HEK293 (cell line): ENCODE data around the gene EDC3.

Experiments used
- GLIS2 ChIP-seq: fragments of 450-650 bp; formaldehyde crosslinking; IDR thresholded peaks from 2 replicates; pipeline ENCODE4 v1.5.1; 2016; ENCODE audit warnings: missing biosample characterization, missing genetic modification characterization
- HOXC10 ChIP-seq: sonication (generic); formaldehyde crosslinking; IDR thresholded peaks from 2 replicates; pipeline ENCODE4 v1.8.1; 2023; ENCODE audit warnings: mild to moderate bottlenecking, missing genetic modification reagents
- KLF1 ChIP-seq: fragments of 450-650 bp; formaldehyde crosslinking; IDR thresholded peaks from 2 replicates; pipeline ENCODE4 v1.5.1; 2016; ENCODE audit warnings: missing biosample characterization, missing genetic modification characterization
- MYNN ChIP-seq: fragments of 450-650 bp; formaldehyde crosslinking; IDR thresholded peaks from 2 replicates; pipeline ENCODE4 v1.5.1; 2016; ENCODE audit warnings: missing biosample characterization, missing genetic modification characterization, borderline replicate concordance
- OSR2 ChIP-seq: fragments of 450-650 bp; formaldehyde crosslinking; IDR thresholded peaks from 2 replicates; pipeline ENCODE4 v1.5.1; 2016; ENCODE audit warnings: missing biosample characterization, missing genetic modification characterization
- PBX3 ChIP-seq: sonication (generic); formaldehyde crosslinking; IDR thresholded peaks from 2 replicates; pipeline ENCODE4 v1.8.1; 2022; ENCODE audit warnings: mild to moderate bottlenecking, moderate library complexity, missing genetic modification reagents
- SALL2 ChIP-seq: fragments of 450-650 bp; formaldehyde crosslinking; IDR thresholded peaks from 2 replicates; pipeline ENCODE4 v1.5.0; 2017; ENCODE audit warnings: missing biosample characterization, mild to moderate bottlenecking, missing genetic modification characterization, borderline replicate concordance
- SP2 ChIP-seq: fragments of 450-650 bp; formaldehyde crosslinking; IDR thresholded peaks from 2 replicates; pipeline ENCODE4 v1.5.1; 2016; ENCODE audit warnings: missing biosample characterization, missing genetic modification characterization
- ZBTB10 ChIP-seq: fragments of 450-650 bp; formaldehyde crosslinking; IDR thresholded peaks from 2 replicates; pipeline ENCODE4 v1.5.1; 2016; ENCODE audit warnings: missing biosample characterization, missing genetic modification characterization
- ZBTB20 ChIP-seq: fragments of 450-650 bp; formaldehyde crosslinking; IDR thresholded peaks from 2 replicates; pipeline ENCODE4 v1.5.1; 2016; ENCODE audit warnings: missing biosample characterization, missing genetic modification characterization
- ZBTB6 ChIP-seq: fragments of 450-650 bp; formaldehyde crosslinking; IDR thresholded peaks from 2 replicates; pipeline ENCODE4 v1.5.1; 2017; ENCODE audit warnings: missing biosample characterization, missing genetic modification characterization
- ZFP3 ChIP-seq: fragments of 450-650 bp; formaldehyde crosslinking; IDR thresholded peaks from 2 replicates; pipeline ENCODE4 v1.5.1; 2016; ENCODE audit warnings: low read depth, missing biosample characterization, missing genetic modification characterization
- ZIC2 ChIP-seq: fragments of 450-650 bp; formaldehyde crosslinking; IDR thresholded peaks from 2 replicates; pipeline ENCODE4 v1.5.1; 2016; ENCODE audit warnings: missing biosample characterization, missing genetic modification characterization
- ZNF132 ChIP-seq: fragments of 450-650 bp; formaldehyde crosslinking; IDR thresholded peaks from 2 replicates; pipeline ENCODE4 v1.5.1; 2017; ENCODE audit warnings: missing biosample characterization, missing genetic modification characterization, borderline replicate concordance
- ZNF366 ChIP-seq: fragments of 450-650 bp; formaldehyde crosslinking; conservative IDR thresholded peaks from 2 replicates; pipeline ENCODE4 v1.5.1; 2016; ENCODE audit warnings: missing biosample characterization, missing genetic modification characterization
- ZNF48 ChIP-seq: fragments of 450-650 bp; formaldehyde crosslinking; IDR thresholded peaks from 2 replicates; pipeline ENCODE4 v1.5.1; 2016; ENCODE audit warnings: missing biosample characterization, missing genetic modification characterization
- ZNF510 ChIP-seq: fragments of 450-650 bp; formaldehyde crosslinking; IDR thresholded peaks from 2 replicates; pipeline ENCODE4 v1.5.1; 2018; ENCODE audit warnings: mild to moderate bottlenecking, missing genetic modification characterization, missing biosample characterization; ENCODE audit not compliant: insufficient replicate concordance
- ZNF621 ChIP-seq: fragments of 450-650 bp; formaldehyde crosslinking; IDR thresholded peaks from 2 replicates; pipeline ENCODE4 v1.5.1; 2017; ENCODE audit warnings: missing biosample characterization, missing genetic modification characterization
- ZNF664 ChIP-seq: fragments of 450-650 bp; formaldehyde crosslinking; IDR thresholded peaks from 2 replicates; pipeline ENCODE4 v1.5.1; 2016; ENCODE audit warnings: missing biosample characterization, missing genetic modification characterization
- ZNF692 ChIP-seq: fragments of 450-650 bp; formaldehyde crosslinking; IDR thresholded peaks from 2 replicates; pipeline ENCODE4 v1.5.1; 2016; ENCODE audit warnings: missing biosample characterization, missing genetic modification characterization
- ZSCAN16 ChIP-seq: fragments of 450-650 bp; formaldehyde crosslinking; IDR thresholded peaks from 2 replicates; pipeline ENCODE4 v1.5.1; 2016; ENCODE audit warnings: missing biosample characterization, missing genetic modification characterization
- ZSCAN18 ChIP-seq: fragments of 450-650 bp; formaldehyde crosslinking; IDR thresholded peaks from 2 replicates; pipeline ENCODE4 v1.5.1; 2016; ENCODE audit warnings: missing biosample characterization, missing genetic modification characterization
- TF ChIP-seq, protein P1 (sequence below): fragments of 450-650 bp; formaldehyde crosslinking; IDR thresholded peaks from 2 replicates; pipeline ENCODE4 v1.5.1; 2016; ENCODE audit warnings: missing biosample characterization, missing genetic modification characterization
- TF ChIP-seq, protein P2 (sequence below): fragments of 450-650 bp; formaldehyde crosslinking; IDR thresholded peaks from 2 replicates; pipeline ENCODE4 v1.5.1; 2016; ENCODE audit warnings: missing biosample characterization, missing genetic modification characterization
- TF ChIP-seq, protein P3 (sequence below): fragments of 450-650 bp; formaldehyde crosslinking; IDR thresholded peaks from 2 replicates; pipeline ENCODE4 v1.5.1; 2017; ENCODE audit warnings: missing biosample characterization, missing genetic modification characterization

EDC3 gene

GRCh38 chr15:74614744-74615507 lies 80.9 kb downstream of the EDC3 start (continued):
- TF ChIP-seq ZBTB10 (tag by site-specific recombination) = peak; percentile 27; the same call in 1 of the 2 replicates
- TF ChIP-seq ZSCAN18 (tag by site-specific recombination) = no peak
- TF ChIP-seq ZFP3 = 0 out of 2 replicates have a peak, but pooled peaks have one; percentile 9
- no peak; the same call in 1 of the 2 replicates for TF ChIP-seq ZSCAN16
- TF ChIP-seq ZNF48 = no peak
- peak; percentile 51; the same call in 1 of the 2 replicates for TF ChIP-seq ZNF692
- peak; percentile 97 for TF ChIP-seq ZBTB20 (tag by site-specific recombination)
- TF ChIP-seq GLIS2 (tag by site-specific recombination) = peak; percentile 81
- TF ChIP-seq ZNF132 (tag by site-specific recombination) = no peak
- TF ChIP-seq SP2 (tag by site-specific recombination) = peak; percentile 74
- no peak for TF ChIP-seq ZNF510 (tag by site-specific recombination)
- no peak for TF ChIP-seq ZIC2 (tag by site-specific recombination)
- TF ChIP-seq HOXC10 (CRISPR knock-in tag) = no peak
- peak; percentile 96 for TF ChIP-seq KLF1 (tag by site-specific recombination)
- 0 out of 2 replicates have a peak, but pooled peaks have one; percentile 17 for TF ChIP-seq OSR2
- TF ChIP-seq ZNF621 (tag by site-specific recombination) = no peak
- TF ChIP-seq, protein P1, sequence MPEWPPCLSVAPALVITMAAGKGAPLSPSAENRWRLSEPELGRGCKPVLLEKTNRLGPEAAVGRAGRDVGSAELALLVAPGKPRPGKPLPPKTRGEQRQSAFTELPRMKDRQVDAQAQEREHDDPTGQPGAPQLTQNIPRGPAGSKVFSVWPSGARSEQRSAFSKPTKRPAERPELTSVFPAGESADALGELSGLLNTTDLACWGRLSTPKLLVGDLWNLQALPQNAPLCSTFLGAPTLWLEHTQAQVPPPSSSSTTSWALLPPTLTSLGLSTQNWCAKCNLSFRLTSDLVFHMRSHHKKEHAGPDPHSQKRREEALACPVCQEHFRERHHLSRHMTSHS (tag by site-specific recombination) = no peak
- TF ChIP-seq ZBTB6 (tag by site-specific recombination) = peak; percentile 86
- TF ChIP-seq SALL2 (tag by site-specific recombination) = no peak
- TF ChIP-seq ZNF664 (tag by site-specific recombination) = no peak
- no peak for TF ChIP-seq MYNN (tag by site-specific recombination)
- TF ChIP-seq, protein P2, sequence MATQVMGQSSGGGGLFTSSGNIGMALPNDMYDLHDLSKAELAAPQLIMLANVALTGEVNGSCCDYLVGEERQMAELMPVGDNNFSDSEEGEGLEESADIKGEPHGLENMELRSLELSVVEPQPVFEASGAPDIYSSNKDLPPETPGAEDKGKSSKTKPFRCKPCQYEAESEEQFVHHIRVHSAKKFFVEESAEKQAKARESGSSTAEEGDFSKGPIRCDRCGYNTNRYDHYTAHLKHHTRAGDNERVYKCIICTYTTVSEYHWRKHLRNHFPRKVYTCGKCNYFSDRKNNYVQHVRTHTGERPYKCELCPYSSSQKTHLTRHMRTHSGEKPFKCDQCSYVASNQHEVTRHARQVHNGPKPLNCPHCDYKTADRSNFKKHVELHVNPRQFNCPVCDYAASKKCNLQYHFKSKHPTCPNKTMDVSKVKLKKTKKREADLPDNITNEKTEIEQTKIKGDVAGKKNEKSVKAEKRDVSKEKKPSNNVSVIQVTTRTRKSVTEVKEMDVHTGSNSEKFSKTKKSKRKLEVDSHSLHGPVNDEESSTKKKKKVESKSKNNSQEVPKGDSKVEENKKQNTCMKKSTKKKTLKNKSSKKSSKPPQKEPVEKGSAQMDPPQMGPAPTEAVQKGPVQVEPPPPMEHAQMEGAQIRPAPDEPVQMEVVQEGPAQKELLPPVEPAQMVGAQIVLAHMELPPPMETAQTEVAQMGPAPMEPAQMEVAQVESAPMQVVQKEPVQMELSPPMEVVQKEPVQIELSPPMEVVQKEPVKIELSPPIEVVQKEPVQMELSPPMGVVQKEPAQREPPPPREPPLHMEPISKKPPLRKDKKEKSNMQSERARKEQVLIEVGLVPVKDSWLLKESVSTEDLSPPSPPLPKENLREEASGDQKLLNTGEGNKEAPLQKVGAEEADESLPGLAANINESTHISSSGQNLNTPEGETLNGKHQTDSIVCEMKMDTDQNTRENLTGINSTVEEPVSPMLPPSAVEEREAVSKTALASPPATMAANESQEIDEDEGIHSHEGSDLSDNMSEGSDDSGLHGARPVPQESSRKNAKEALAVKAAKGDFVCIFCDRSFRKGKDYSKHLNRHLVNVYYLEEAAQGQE (tag by site-specific recombination) = no peak
- TF ChIP-seq, protein P3, sequence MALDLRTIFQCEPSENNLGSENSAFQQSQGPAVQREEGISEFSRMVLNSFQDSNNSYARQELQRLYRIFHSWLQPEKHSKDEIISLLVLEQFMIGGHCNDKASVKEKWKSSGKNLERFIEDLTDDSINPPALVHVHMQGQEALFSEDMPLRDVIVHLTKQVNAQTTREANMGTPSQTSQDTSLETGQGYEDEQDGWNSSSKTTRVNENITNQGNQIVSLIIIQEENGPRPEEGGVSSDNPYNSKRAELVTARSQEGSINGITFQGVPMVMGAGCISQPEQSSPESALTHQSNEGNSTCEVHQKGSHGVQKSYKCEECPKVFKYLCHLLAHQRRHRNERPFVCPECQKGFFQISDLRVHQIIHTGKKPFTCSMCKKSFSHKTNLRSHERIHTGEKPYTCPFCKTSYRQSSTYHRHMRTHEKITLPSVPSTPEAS (tag by site-specific recombination) = no peak
- no peak for TF ChIP-seq PBX3 (CRISPR knock-in tag)
- no peak for TF ChIP-seq ZNF366 (tag by site-specific recombination)
